Stimulated activated CD8-positive, alpha-beta memory T cell treated with anti-CD3 and anti-CD28 coated beads, Interleukin-12 subunit alpha, Interleukin-12 subunit beta, amount 100 ng/mL, for 1 hour (primary cell): ENCODE data around the gene PDSS1.
A peak's percentile ranks its signal among the peaks of the same experiment; 100 is the strongest.

Experiments
- DNase-seq: peaks from one replicate; pipeline ENCODE4 v3.0.0-alpha.2; 2020; ENCODE audit warnings: low read depth

Gene PDSS1

DNA sequence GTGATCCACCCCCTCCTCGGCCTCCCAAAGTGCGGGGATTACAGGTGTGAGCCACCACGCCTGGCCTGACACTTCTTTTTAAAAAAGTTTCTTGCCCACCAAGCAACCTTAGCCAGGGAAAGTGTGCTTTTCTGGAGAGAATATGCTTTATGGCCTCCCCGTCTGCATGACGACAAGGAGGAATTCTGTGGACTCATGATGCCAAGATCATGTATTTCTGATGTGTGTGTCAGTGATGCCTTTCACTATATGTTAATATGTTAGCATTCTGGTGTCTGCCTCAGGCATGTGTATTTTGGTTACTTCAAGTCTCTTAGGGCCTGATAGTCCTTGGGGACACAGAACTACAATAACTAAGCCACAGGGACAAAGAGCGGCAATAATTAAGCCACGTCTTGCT, 2.1 kb downstream of the PDSS1 start:
- no peak for DNase-seq

- no peak for DNase-seq
These were observed 3.6 kb downstream of the PDSS1 start for GRCh38 chr10:26700884-26701630.

- no peak for DNase-seq
These were observed 5.6 kb downstream of the PDSS1 start for GRCh38 chr10:26703096-26703495.

- DNase-seq: no peak
These were observed 6.5 kb downstream of the PDSS1 start for GRCh38 chr10:26703974-26704373.

DNA sequence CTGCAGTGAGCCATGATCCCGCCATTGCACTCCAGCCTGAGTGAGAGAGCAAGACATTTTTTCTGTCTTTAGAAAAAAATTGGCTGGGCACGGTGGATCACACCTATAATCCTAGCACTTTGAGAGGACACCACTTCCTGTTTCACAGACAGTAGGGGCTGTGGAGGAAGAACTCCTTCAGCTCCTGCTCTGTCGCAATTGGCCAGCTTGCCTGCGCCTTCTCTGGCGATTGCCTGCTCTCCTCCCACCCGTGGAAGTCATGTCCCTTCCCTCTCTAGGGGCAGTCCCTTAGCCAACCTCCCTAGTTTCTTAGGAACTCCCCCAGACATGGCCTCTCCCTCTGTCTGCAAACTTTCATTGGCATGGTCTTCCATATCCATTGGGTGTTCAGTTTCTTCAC, 8.7 kb downstream of the PDSS1 start:
- no peak for DNase-seq

GRCh38 chr10:26706936-26707335, 9.4 kb downstream of the PDSS1 start:
- DNase-seq: no peak

GRCh38 chr10:26711324-26711723, 13.8 kb downstream of the PDSS1 start:
- DNase-seq: no peak

GRCh38 chr10:26714415-26715136, 17.1 kb downstream of the PDSS1 start:
- DNase-seq: no peak

DNA sequence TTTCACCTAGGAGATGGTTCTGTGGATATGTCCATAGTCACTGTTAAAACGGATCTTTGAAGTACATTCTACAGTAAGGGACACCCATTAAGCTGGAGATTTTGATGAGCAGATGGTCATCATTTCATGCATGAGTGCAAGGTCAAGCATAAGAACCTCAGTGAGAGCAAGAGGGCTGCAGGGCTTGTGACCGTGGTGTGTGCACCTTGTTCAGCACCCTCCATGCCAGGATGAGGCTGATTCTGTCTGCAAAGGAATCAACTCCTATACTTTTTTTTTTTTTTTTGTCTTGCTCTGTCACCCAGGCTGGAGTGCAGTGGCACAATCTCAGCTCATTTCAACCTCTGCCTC, 17.6 kb downstream of the PDSS1 start:
- no peak for DNase-seq

DNA sequence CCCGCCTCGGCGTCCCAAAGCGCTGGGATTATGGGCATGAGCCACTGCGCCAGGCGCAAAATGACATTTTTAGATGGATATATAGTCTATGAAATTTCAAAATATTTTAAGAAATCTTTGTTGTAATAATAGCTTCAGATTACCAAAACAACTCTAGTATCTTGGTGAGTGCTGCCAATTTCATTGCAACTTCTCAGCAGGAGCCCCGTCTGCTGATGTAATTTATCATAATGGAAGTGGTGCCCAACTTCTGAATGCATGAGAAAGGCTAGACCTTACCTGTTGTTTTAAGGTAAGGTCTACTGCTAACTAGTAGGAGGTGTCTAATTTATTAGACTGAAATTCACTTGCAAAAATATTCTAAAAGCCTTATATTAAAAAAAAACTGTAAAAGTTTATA, 20.0 kb downstream of the PDSS1 start:
- no peak for DNase-seq

DNA sequence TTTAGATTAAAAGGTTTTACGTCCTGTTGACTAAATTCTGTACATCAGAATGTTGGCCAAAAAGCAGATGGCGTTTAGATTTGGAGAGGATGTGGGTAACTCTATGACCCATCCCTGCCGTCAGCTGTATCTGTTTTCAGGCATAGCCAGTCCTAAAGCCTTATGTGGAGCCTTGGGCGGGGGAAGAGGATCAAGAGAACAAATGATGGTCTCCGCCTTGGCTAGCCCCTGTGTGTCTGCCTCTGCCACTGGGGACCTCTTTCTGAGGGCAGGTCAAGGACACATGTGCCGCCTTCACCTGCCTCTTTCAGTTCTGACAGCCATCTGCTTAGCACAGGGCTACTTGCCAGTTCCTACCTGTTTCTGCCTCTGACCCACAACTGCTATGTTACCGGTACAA, 24.1 kb downstream of the PDSS1 start:
- peak; percentile 5 for DNase-seq

- no peak for DNase-seq
These were observed 25.5 kb downstream of the PDSS1 start for GRCh38 chr10:26723016-26723415.

DNA sequence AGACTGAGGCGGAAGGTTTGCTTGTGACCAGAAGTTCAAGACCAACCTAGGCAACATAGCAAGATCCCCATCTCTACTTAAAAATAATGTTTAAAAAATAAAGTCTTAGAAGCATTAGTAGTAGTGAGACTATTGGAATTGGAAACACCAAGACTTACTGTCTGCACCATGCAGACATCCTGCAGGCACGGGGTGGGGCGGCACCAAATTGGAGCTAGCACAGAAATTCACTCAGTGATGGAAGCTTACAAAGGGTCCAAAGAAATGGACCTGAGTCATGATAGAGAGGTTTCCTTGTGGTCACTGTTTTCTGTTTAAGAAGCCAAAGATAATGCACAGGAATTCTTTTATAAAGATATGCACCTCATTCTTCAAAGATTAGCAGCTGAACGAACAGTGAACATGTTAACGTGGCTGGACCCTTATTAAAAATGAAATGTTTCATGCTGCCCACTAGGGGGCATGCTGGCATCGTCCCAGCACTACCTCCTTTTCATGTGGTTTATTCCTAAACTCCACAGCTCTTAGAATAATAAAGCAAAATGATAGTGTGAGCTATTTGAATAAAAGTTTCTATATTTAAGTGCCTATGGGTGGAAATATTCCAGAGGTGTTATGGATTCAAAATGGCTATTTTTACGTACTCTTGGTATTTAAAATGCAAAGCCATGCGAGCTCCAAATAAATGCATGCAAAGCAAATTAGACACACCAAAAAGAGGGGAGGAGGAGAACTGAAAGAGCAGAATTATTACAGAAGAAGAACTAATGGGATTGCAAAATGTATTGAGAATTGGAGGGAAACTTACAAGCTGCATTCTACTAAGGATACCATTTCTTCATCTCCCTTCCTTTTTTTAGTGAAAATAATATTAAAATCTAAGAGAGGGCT, 28.6 kb downstream of the PDSS1 start:
- DNase-seq: peak; percentile 18

DNA sequence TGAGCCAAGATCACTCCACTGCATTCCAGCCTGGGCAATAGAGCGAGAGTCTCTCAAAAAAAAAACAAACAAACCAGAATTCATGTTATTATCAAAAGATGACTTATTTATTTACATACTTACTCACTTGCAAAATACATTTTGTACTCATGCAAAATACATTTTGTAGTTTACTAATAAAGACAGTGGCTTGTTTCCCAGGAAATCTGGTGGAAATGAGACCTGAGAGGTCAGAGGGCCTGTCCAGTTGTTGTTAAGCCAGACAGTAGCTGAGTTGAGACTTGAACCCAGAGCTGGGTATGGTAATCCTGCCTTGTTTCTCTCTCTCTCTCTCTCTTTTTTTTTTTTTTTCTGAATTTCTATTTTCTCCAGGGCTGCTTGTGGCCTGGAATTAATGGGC, 29.5 kb downstream of the PDSS1 start:
- no peak for DNase-seq

GRCh38 chr10:26728957-26729356, 31.5 kb downstream of the PDSS1 start:
- DNase-seq: no peak

DNA sequence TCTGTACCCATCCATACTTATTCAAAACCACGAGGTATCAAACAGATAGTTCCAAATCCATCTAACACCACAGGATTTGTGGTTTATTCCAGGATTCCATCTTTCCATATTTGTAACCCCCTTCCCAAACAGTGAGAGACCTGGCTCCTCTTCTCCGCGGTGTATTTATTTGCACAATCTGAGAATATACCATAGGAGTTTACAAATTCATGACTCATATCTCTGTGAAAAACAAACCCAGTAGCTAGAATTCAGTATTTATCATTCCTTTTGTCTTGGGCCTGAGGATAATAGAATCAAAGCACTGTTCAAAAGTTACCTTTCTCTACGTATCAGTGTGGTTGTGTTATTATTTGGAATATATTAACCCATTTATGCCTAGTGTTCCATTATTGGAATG, 31.9 kb downstream of the PDSS1 start:
- DNase-seq: no peak

GRCh38 chr10:26730552-26730951, 33.1 kb downstream of the PDSS1 start:
- DNase-seq: no peak

DNA sequence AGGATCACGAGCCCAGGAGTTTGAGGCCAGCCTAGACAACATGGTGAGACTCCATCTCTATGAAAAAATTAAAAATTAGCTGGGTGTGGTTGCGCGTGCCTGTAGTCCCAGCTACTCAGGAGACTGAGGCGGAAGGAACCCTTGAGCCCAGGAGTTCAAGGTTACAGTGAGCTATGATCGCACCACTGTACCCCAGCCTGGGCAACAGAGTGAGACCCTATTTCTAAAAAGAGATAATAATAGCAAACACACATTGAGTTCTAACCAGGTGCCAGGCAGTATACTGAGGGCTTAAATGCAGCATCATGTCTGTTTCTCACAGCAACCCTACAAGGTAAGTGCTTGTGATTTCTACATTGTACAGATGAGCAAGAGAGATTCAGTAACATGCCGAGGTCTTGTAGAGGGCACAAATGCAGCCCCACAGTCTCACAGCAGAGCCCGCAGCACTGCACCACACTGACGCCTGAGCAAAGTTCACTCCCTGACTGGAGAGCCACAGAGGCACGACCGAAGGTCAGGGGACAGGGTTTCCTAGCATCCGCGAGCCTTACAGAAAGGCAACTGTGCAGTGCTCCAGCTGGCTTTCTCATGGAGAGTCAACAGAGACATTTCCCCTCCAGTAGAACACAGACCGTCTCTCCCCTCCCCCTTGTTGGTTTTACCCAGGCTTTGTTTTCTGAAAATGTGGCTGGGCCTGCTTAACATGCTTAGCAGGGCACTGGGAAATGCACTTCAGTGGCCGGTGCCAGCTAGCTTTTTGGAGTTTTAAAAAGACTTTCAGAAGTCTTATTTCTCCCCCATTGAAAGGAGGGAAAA, 36.5 kb downstream of the PDSS1 start:
- DNase-seq: no peak

DNA sequence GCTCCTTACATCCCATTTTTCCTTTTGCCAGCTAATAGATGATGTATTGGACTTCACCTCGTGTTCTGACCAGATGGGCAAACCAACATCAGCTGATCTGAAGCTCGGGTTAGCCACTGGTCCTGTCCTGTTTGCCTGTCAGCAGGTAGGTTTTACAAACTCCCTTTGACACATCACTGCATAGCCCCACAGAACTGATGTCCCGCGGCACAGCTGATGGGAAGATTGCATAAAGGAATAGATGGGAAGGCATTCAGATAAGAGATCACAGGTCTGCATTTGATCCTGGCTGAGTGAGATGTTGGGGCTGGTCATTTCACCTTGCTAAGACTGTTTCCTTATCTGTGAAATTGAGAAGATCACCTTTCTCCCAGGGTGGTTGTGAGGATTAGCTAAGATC, 37.9 kb downstream of the PDSS1 start:
- DNase-seq: no peak

DNA sequence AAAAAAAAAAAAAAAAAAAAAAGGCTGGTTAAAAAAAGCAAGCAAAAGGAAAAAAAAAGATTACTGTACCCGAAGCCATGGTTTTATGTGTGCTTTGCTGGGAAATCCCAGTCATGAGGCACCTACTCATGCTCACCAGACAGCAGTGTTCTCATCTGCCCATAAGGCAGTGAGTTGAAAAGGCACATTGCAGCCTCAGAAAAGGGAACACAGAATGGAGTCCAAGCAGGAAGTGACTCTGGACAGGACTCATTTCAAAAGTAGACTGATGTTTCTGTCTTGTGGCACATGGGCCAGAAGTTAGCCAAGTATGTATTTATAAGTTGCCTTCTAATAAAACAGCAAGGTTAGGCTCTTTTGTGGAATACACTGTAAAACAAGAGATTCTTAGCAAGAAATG, 40.2 kb downstream of the PDSS1 start:
- no peak for DNase-seq

- DNase-seq: no peak
These were observed 40.9 kb downstream of the PDSS1 start for GRCh38 chr10:26738301-26738911.
